ENCODE results near the gene PPP1R3E. TPM values are rescaled to one million over a fixed set of nuclear protein-coding genes. Genes with fewer than 3 reads are reported as not detected.

PPP1R3E gene
- total RNA-seq, 1 experiment from 2014 or later: 3.9 TPM

- no peak overlapping the region for H4K8ac ChIP-seq (replicated peaks; ENCODE audit: insufficient read length, low read depth, low read length)
- no peak for TF ChIP-seq CTCF (conservative IDR thresholded peaks at IDR 0.05)
- no peak overlapping the region for H3K9ac ChIP-seq (ENCODE audit: extremely low read depth, insufficient read length, low read length)
- H3K18ac ChIP-seq (ENCODE audit: insufficient read length, low read depth, low read length): no peak overlapping the region
- H3K9me3 Mint-ChIP-seq: no peaks in the 10 kb centered on the region
- H3K9me3 ChIP-seq (ENCODE audit: control insufficient read depth, low read depth, low read length): no peaks in the 10 kb centered on the region
- peaks cover 0 to 3% (median 0%) of the 10 kb centered on the region in 3 experiments; a peak in 3 of 7 replicates for H3K36me3 Mint-ChIP-seq (ENCODE audit: insufficient read depth in 1 of 3, low read depth in 3 of 3)
- peaks cover 12% of the 10 kb centered on the region in 2 experiments for H3K4me1 Mint-ChIP-seq
- H3K23ac ChIP-seq (ENCODE audit: insufficient read length, low read depth, low read length): no peak overlapping the region
- H3K4me2 ChIP-seq (ENCODE audit: insufficient read depth, insufficient read length, low read length): no peak overlapping the region
- no peaks in the 10 kb centered on the region for H4K20me1 ChIP-seq (ENCODE audit: control insufficient read depth, insufficient read depth, insufficient read length)
- H2BK20ac ChIP-seq (ENCODE audit: low read depth, low read length, poor library complexity, severe bottlenecking): no peak overlapping the region
- H2BK15ac ChIP-seq (ENCODE audit: low read depth, low read length): no peak overlapping the region
- H2AFZ ChIP-seq (ENCODE audit: low read length): no peak overlapping the region
- no peak overlapping the region for H3K4me3 Mint-ChIP-seq
- H2BK5ac ChIP-seq (ENCODE audit: insufficient read length, low read length): no peak overlapping the region
- H3K56ac ChIP-seq (ENCODE audit: insufficient read length, low read depth, low read length): no peak overlapping the region
- no peak overlapping the region for H3T11ph ChIP-seq (ENCODE audit: low read length)
- DNase-seq: no peak
- H3K4ac ChIP-seq (ENCODE audit: low read depth, low read length): no peak overlapping the region
- H4K5ac ChIP-seq (ENCODE audit: insufficient read length, low read depth, low read length): no peak overlapping the region
- H3K14ac ChIP-seq (ENCODE audit: insufficient read depth, low read length): no peak overlapping the region
- no peak overlapping the region for H2BK120ac ChIP-seq (ENCODE audit: low read depth, low read length, poor library complexity, severe bottlenecking)
- H3K27ac ChIP-seq (ENCODE audit: insufficient read length, low read depth, low read length): no peak overlapping the region
- H4K91ac ChIP-seq (ENCODE audit: insufficient read length, low read depth, low read length): no peak overlapping the region
- no CpG with 5 or more reads among the region's 2 CpGs for WGBS (ENCODE audit: extremely low coverage, insufficient read length, low lambda C conversion rate)
- H3K27ac Mint-ChIP-seq: no peak overlapping the region
- H3K27me3 ChIP-seq (ENCODE audit: insufficient read depth, low read length): peaks cover 2% of the 10 kb centered on the region; the same call in 1 of the 2 replicates
- H3K23me2 ChIP-seq (ENCODE audit: insufficient read length, low read depth, low read length, poor library complexity, severe bottlenecking): no peaks in the 10 kb centered on the region
- no peak overlapping the region for H2BK12ac ChIP-seq (ENCODE audit: insufficient read length, low read depth, low read length)
- H3K27me3 Mint-ChIP-seq (ENCODE audit: low read depth): peaks cover 98% of the 10 kb centered on the region
- no peaks in the 10 kb centered on the region for H3K79me1 ChIP-seq (ENCODE audit: insufficient read depth, low read depth, low read length, poor library complexity, severe bottlenecking)
- H3K4me1 ChIP-seq (ENCODE audit: insufficient read depth, low read length): peaks cover 8% of the 10 kb centered on the region; the same call in 1 of the 2 replicates
- no peaks in the 10 kb centered on the region for H3K79me2 ChIP-seq (ENCODE audit: insufficient read depth, low read length)
- H2AK5ac ChIP-seq (ENCODE audit: insufficient read length, low read length): no peak overlapping the region
These were observed 27.2 kb downstream of the PPP1R3E start for GRCh38 chr14:23275412-23275811.

Measured in H9 (cell line).